K562 (cell line): ENCODE measurements around the gene SDSL.

Experiments
- ATF1 ChIP-seq, 2 experiments: fragments of 450-650 bp in 1 of 2; IDR thresholded peaks; 2 replicates each; pipeline ENCODE4 v1.6.1; 2016; ENCODE audit warnings: missing compliant biosample characterization in 1 of 2, missing genetic modification characterization in 1 of 2
- ATF2 ChIP-seq: sonication (generic); formaldehyde crosslinking; IDR thresholded peaks from 2 replicates; pipeline ENCODE4 v1.8.1; 2022; ENCODE audit warnings: missing genetic modification reagents
- CTCF ChIP-seq, 3 experiments: IDR thresholded peaks in 2 of 3; conservative IDR thresholded peaks in 1 of 3; 2 replicates each; pipeline ENCODE4 v1.5.1; 2011 to 2012; ENCODE audit warnings: low read length in 3 of 3, mild to moderate bottlenecking in 3 of 3, control low read depth in 2 of 3, improper control_type of control experiment in 1 of 3, inconsistent platforms in 1 of 3, low read depth in 1 of 3, mixed read lengths in 1 of 3, moderate library complexity in 1 of 3; ENCODE audit not compliant: insufficient read depth in 2 of 3
- HOMEZ ChIP-seq: fragments of 250-450 bp; sonication (Bioruptor Pico); IDR thresholded peaks from 2 replicates; pipeline ENCODE4 v1.4.0; 2020; ENCODE audit warnings: mild to moderate bottlenecking, moderate library complexity
- MEF2A ChIP-seq: IDR thresholded peaks from 2 replicates; pipeline ENCODE4 v1.6.1; 2011; ENCODE audit warnings: low read depth, mild to moderate bottlenecking, low read length, moderate library complexity; ENCODE audit not compliant: control insufficient read depth
- NBN ChIP-seq: fragments of 450-650 bp; IDR thresholded peaks from 2 replicates; pipeline ENCODE4 v1.6.1; 2016; ENCODE audit warnings: low read depth, mild to moderate bottlenecking
- NR2C2 ChIP-seq, 2 experiments: fragments of 200-800 bp in 1 of 2; sonication (Bioruptor generic) in 1 of 2; sonication (generic) in 1 of 2; formaldehyde crosslinking in 1 of 2; IDR thresholded peaks; 2 replicates each; pipeline versions ENCODE4 v1.6.1 to v1.8.0; 2016 to 2022; ENCODE audit warnings: mild to moderate bottlenecking in 1 of 2, missing compliant biosample characterization in 1 of 2, missing genetic modification characterization in 1 of 2, missing genetic modification reagents in 1 of 2
- NRF1 ChIP-seq, 2 experiments: fragments of 450-650 bp; IDR thresholded peaks in 1 of 2; conservative IDR thresholded peaks in 1 of 2; 2 replicates each; pipeline ENCODE4 v1.6.1; 2014; ENCODE audit warnings: mild to moderate bottlenecking in 2 of 2
- PHF20 ChIP-seq: fragments of 450-650 bp; IDR thresholded peaks from 2 replicates; pipeline ENCODE4 v1.6.1; 2018; ENCODE audit not compliant: partially characterized antibody
- POLR2G ChIP-seq: fragments of 200-400 bp; formaldehyde crosslinking; IDR thresholded peaks from 2 replicates; pipeline ENCODE4 v1.6.1; 2017; ENCODE audit warnings: low read depth, mild to moderate bottlenecking, antibody characterized with exemption, low read length, moderate library complexity

GRCh38 chr12:113396200-113396599 lies 26.0 kb upstream of the SDSL start:
- no peak for TF ChIP-seq NR2C2 (CRISPR knock-in tag; IDR thresholded peaks at IDR 0.05)
- TF ChIP-seq NR2C2 (tag; IDR thresholded peaks at IDR 0.05) = no peak
- no peak for TF ChIP-seq CTCF (IDR thresholded peaks at IDR 0.05 in 2 of 3, conservative IDR thresholded peaks at IDR 0.05 in 1 of 3; ENCODE audit: insufficient read depth in 2 of 3, low read depth in 1 of 3, low read length in 3 of 3)
- no peak for TF ChIP-seq NRF1 (conservative IDR thresholded peaks at IDR 0.05 in 1 of 2, IDR thresholded peaks at IDR 0.05 in 1 of 2)
- no peak for TF ChIP-seq NBN
- no peak for TF ChIP-seq POLR2G
- TF ChIP-seq ATF2 (CRISPR knock-in tag) = no peak
- TF ChIP-seq PHF20 = no peak
- TF ChIP-seq MEF2A = no peak
- TF ChIP-seq HOMEZ (CRISPR knock-in tag) = no peak
- TF ChIP-seq ATF1 (CRISPR knock-in tag; IDR thresholded peaks at IDR 0.05) = no peak
- TF ChIP-seq ATF1 (tag; IDR thresholded peaks at IDR 0.05) = no peak
